Nephron (organoid): ENCODE data around the gene TROAP.
"Not testable (repeated sequence)": the region's sequence is repeated elsewhere in the genome, so short reads cannot be mapped to it uniquely, and the experiment has no call there.

Experiments used
- H3K27ac Mint-ChIP-seq, 3 experiments: 2 replicates each; pipeline ENCODE4 v1.8.0; 2020; ENCODE audit warnings: mixed read lengths in 3 of 3, mild to moderate bottlenecking in 2 of 3, moderate library complexity in 1 of 3
- H3K27me3 Mint-ChIP-seq: 2 replicates; pipeline ENCODE4 v1.8.0; 2021; ENCODE audit warnings: low read depth, mild to moderate bottlenecking, moderate library complexity, mixed read lengths
- H3K36me3 Mint-ChIP-seq: 2 replicates; pipeline ENCODE4 v1.8.0; 2020; ENCODE audit warnings: low read depth, mixed read lengths
- H3K4me1 Mint-ChIP-seq: 2 replicates; pipeline ENCODE4 v1.8.0; 2020; ENCODE audit warnings: mixed read lengths
- H3K4me3 Mint-ChIP-seq, 3 experiments: 2 replicates each; pipeline ENCODE4 v1.8.0; 2020; ENCODE audit warnings: mild to moderate bottlenecking in 3 of 3, mixed read lengths in 3 of 3, moderate library complexity in 2 of 3
- H3K9me3 Mint-ChIP-seq: 2 replicates; pipeline ENCODE4 v1.8.0; 2020; ENCODE audit warnings: mixed read lengths
- CTCF ChIP-seq, 3 experiments: fragments of 200-600 bp; sonication (generic); IDR thresholded peaks; one replicate each; pipeline ENCODE4 v1.5.0; 2021; ENCODE audit warnings: antibody characterized with exemption in 3 of 3; ENCODE audit not compliant: unreplicated experiment in 3 of 3

TROAP gene

DNA sequence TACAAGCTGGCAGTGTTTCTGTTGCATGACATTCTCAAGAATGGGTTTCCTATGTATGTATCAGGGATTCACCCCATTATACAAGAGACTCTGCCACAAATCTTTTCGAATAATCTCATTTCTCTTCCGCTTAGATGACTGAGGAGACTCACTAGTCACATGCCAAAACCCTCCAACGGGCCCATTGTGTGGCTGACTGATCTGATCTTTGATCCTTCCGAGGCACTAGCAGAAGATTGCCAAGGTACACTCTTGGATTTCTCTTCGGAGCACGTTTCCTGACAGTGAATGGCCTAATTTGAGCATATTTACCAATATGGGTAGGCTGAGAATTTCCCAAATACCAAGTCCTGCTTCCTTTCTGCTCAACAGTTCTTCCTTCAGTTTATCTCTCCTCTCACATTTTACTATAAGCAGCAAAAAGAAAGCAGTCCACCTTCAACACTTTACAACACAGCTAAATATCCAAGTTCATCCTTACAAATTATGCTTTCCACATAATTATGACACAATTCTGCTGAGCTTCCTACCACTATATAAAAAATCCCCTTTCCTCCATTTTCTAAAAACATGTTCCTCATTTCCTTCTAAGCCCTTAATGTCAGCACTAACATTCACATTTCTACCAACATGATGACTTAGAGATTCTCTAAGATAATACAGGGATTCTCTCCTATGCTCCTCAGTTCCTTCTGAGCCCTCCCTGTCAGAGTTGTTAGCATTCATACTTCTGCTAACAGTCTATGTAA is 17.1 kb upstream of the TROAP start:
- Mint-ChIP-seq H3K4me3 (no peak overlapping the region), H3K27ac (no peak overlapping the region), H3K36me3 (no peaks in the 10 kb centered on the region), H3K9me3 (no peaks in the 10 kb centered on the region), H3K4me1 (no peaks in the 10 kb centered on the region), H3K27me3 (peaks cover 68% of the 10 kb centered on the region)
- no peak for TF ChIP-seq CTCF (IDR thresholded peaks at IDR 0.05; ENCODE audit: unreplicated experiment in 3 of 3)

GRCh38 chr12:49309386-49309785 is 13.7 kb upstream of the TROAP start:
- Mint-ChIP-seq H3K27ac (no peak overlapping the region), H3K36me3 (no peaks in the 10 kb centered on the region), H3K9me3 (no peaks in the 10 kb centered on the region), H3K4me3 (no peak overlapping the region), H3K27me3 (peaks cover 56% of the 10 kb centered on the region), H3K4me1 (no peaks in the 10 kb centered on the region)
- TF ChIP-seq CTCF (IDR thresholded peaks at IDR 0.05; ENCODE audit: unreplicated experiment in 3 of 3), result no peak

DNA sequence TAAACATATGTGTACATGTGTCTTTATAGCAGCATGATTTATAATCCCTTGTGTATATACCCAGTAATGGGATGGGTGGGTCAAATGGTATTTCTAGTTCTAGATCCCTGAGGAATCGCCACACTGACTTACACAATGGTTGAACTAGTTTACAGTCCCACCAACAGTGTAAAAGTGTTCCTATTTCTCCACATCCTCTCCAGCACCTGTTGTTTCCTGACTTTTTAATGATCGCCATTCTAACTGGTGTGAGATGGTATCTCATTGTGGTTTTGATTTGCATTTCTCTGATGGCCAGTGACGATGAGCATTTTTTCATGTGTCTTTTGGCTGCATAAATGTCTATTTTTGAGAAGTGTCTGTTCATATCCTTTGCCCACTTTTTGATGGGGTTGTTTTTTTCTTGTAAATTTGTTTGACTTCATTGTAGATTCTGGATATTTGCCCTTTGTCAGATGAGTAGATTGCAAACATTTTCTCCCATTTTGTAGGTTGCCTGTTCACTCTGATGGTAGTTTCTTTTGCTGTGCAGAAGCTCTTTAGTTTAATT is 12.5 kb upstream of the TROAP start:
- H3K4me3 Mint-ChIP-seq, H3K9me3 Mint-ChIP-seq, H3K27ac Mint-ChIP-seq, H3K36me3 Mint-ChIP-seq, H3K4me1 Mint-ChIP-seq: not testable (repeated sequence)
- peaks cover 55% of the 10 kb centered on the region for H3K27me3 Mint-ChIP-seq

- no peak for TF ChIP-seq CTCF (IDR thresholded peaks at IDR 0.05; ENCODE audit: unreplicated experiment in 3 of 3)
- no peaks in the 10 kb centered on the region for H3K4me1 Mint-ChIP-seq
- no peak overlapping the region for H3K27ac Mint-ChIP-seq
- H3K36me3 Mint-ChIP-seq, result no peaks in the 10 kb centered on the region
- H3K27me3 Mint-ChIP-seq, result peaks cover 30% of the 10 kb centered on the region
- H3K9me3 Mint-ChIP-seq, result no peaks in the 10 kb centered on the region
- H3K4me3 Mint-ChIP-seq, result no peak overlapping the region
Measured at GRCh38 chr12:49314811-49315210, 8.2 kb upstream of the TROAP start.

- H3K4me3 Mint-ChIP-seq, H3K27ac Mint-ChIP-seq, H3K9me3 Mint-ChIP-seq, H3K4me1 Mint-ChIP-seq, H3K36me3 Mint-ChIP-seq: not testable (repeated sequence)
- peaks cover 18% of the 10 kb centered on the region for H3K27me3 Mint-ChIP-seq
Measured at GRCh38 chr12:49317118-49317517, 5.9 kb upstream of the TROAP start.

GRCh38 chr12:49320411-49321103 is 2.5 kb upstream of the TROAP start:
- Mint-ChIP-seq H3K4me1 (peaks cover 14% of the 10 kb centered on the region), H3K27me3 (peaks cover 13% of the 10 kb centered on the region), H3K4me3 (peak overlapping the region; percentile 40 to 70 (median 55))
- not testable (repeated sequence) for H3K9me3 Mint-ChIP-seq, H3K27ac Mint-ChIP-seq, H3K36me3 Mint-ChIP-seq

- Mint-ChIP-seq H3K27me3 (peaks cover 13% of the 10 kb centered on the region), H3K27ac (peak overlapping the region in 2 of 3 experiments; percentile 72 to 86), H3K36me3 (peaks cover 7% of the 10 kb centered on the region), H3K4me1 (peaks cover 14% of the 10 kb centered on the region), H3K4me3 (peak overlapping the region; percentile 96 to 100 (median 97)), H3K9me3 (no peaks in the 10 kb centered on the region)
- no peak for TF ChIP-seq CTCF (IDR thresholded peaks at IDR 0.05; ENCODE audit: unreplicated experiment in 3 of 3)
Measured at GRCh38 chr12:49322367-49322707, 718 bp upstream of the TROAP start.
